ENCODE results near the gene SAMD4B.

SAMD4B gene

DNA sequence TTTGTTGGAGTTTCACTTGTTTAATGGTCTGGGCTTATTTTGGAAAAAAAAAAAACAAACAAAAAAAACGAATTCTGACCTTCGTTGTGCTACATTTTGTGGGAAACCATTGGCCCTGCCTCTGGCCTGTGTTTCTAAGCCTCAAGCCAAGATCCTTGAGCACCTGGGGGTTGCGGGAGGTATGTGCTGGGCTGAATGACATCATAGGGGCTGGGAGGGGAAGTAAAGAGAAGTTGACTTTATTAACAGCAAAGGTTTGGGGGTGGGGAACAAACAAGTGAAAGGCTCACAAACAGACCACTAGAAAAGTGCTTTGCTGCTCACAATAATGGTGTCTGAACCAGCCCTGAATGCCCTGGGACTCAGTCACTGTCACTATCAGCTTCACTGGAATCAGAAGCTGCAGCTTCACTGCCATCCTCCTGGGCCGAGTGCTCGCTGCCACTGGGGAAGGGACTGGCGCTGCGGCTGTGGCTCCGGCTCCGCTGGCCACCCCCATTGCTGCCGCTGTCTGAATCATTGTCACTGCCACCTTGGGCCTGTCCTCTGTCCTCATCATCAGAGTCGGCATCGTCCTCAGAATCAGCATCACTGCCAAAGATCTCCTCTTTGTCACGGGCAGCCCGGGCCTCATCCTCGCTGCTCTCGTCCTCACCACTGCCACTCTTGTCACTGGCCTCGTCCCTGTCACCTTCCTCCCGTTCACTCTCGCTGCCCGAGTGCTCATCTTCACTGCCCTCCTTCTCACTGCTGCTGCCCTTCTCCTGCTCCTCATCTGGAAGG, 43.6 kb downstream of the SAMD4B start:
- FAIRE-seq (no peak), DNase-seq (ENCODE audit: extremely low spot score, insufficient read length, low read depth) (no peak)

DNA sequence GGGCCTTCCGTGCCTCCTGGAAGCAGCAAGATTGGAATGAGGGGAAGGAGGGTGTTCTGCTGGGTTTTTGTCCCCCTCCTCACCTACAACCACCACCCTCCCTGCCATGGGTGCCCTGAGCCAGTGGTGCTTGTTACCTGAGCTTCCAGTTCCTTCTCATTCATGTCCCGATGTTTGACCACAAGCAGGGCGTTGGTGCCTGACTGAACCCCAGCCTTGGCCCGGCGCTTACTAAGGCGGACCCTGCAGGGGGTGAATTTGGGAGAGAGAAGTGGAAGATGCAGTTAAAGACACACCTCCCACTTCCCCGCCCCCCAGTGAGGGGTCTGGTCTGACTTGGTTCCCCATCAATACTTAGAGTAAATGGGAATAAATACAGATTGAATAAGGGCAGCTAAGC, 44.3 kb downstream of the SAMD4B start:
- DNase-seq (ENCODE audit: extremely low spot score, insufficient read length, low read depth) (no peak), FAIRE-seq (no peak)

DNA sequence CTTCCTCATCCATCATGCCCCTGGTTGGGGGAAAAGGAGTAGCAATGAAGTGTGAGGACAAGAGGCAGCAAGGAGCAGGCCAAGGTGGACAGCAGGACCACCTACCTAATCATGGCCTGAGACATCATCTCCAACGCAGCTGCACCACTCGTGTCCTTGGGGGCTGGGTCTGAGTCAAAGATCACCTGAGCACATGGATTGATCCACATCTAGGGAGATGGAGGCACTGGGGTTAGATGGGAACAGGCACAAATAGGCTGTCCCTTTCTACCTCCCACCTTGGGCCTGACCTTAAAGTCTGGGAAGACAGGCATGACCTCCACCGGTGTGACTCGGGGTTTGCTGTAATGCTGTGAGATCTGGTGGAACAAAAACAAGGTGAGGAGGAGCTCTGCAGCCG, 46.4 kb downstream of the SAMD4B start:
- no peak for DNase-seq (ENCODE audit: extremely low spot score, insufficient read length, low read depth)
- no peak for FAIRE-seq

DNA sequence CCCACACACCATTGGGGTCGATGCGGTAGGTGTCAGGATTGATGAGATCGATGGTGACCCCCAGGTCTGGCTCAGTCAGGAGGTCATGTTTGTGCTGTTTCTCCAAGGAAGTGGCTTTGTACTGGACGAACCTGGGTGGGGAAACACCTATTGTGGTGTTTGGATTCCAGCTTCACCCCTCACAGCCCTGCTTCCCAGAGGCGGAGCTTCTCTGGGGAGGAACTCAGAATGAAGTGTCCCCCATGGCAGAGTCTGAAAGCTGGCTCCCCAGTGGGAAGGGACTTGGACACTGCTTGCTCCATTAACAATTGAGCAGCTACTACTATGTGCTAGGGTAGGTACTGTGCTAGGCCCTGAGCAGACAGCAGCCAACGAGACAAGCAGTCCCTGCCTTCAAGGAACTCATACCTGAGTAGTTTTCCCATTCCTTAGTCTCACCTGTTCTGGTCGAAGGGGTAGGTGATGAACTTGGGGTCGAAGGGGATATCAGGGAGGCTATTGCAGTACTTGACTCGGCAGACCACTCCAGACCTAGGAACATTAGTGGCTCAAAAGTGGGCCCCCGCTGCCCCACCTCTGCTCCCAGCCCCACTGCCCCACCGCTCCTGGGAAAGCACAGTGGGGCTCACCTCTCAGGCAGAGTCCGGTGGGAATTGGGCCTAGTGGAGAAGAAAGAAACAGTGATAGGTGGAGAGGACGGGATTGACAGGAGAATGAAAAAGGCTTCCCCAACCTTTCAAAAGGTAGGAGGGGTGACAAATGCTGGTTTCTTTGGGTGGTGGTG, 47.6 kb downstream of the SAMD4B start:
- no peak for DNase-seq (ENCODE audit: extremely low spot score, insufficient read length, low read depth)
- FAIRE-seq, result no peak

DNA sequence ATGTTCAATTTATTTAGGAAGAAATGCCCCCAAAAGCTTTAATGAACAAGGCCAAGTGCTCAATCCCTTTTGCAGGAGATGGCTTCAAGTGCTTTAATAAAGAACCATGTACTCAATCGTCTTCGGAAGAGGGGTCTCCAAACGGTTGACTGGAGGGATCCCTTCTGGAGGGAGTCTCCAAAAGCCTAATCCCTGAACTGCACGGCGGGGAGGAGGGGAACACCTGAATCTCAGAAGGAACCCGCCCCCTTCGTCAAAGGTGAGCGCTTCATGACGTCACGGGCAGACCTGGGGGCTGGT, 48.2 kb downstream of the SAMD4B start:
- DNase-seq (ENCODE audit: extremely low spot score, insufficient read length, low read depth), result no peak
- no peak for FAIRE-seq

DNA sequence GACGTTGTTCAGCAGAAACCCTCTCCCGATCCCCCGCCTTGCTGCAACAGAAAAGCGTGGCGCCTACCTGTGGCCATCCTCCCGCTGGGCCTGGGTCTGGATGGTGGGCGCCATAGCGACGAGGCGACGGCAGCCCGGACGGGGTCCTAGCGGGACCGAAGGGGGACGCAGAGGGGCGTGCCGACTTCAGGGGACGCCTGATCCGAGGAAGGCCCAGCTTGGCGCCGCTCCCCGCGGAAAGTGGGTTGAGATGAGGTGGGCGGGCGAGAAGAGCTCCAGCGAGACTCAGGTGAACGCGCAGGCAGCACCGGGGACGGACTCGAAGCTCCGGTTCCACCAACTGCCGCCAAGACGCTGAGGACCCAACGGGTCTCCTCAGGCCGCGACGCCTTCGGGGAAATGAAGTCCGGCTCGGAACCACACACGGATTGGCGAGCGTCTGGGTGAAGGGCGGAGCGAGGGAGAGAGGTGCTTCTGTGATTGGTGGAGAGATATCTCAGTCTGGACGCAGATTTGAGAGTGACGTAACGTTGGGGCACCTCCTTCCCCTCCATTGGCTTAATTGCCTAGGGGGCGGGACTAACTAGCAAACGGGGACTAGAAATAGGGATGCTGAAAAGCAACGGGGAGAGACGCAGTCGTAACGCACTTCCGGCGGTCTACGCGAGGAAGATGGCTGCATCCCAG, 48.7 kb downstream of the SAMD4B start, which contains the start of the genes MED29 and PAF1:
MED29 (plus strand) TSS at position 628 of the 687 bp plus-strand sequence; CDS start at position 673, 45 bp downstream.
PAF1 (minus strand) TSS at position 356 of the 687 bp plus-strand sequence; CDS start at position 114, 242 bp downstream.
- peak; percentile 97 for DNase-seq (ENCODE audit: extremely low spot score, insufficient read length, low read depth)
- FAIRE-seq, result peak; percentile 100

DNA sequence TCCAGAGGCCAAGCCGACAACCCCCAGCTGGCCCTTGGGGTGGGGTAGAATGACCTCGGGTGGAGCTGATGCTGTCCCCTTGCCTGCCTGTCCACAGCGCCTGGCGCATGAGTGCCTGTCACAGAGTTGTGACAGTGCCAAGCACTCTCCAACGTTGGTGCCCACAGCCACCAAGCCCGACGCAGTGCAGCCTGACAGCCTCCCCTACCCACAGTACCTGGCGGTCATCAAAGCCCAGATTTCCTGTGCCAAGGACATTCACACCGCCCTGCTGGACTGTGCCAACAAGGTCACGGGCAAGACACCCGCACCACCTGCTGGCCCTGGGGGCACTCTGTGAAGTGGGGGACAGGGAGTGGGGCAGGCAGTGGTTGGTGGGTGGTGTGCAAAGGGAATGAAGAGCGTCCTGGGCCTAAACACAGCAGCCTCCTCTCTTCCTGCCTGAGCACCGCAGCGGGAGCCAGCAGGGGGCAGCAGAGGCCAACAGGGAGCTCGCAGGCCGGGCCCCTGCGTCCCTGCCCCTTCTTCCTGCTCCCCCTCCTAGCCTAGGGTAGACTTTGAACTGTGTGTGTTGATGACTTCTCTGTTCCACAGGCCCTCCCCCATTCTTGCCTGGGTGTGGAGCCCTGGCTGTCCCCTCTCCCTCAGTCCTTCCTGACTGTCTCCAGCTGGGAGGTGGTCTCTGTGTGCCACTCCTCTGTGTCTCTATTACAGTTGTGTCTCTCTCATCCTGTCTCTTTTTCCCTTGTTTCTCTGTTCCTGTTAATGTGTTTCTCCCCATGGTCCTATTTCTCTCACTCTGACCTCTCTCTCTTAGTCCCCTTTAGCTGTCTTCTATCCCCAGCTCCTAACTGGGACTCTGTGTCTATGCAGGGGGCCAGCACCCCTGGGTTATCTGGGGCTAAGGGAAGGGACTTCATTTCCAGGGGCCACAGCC, 55.4 kb downstream of the SAMD4B start:
- FAIRE-seq (peak; percentile 86), DNase-seq (ENCODE audit: extremely low spot score, insufficient read length, low read depth) (peak; percentile 74)

DNA sequence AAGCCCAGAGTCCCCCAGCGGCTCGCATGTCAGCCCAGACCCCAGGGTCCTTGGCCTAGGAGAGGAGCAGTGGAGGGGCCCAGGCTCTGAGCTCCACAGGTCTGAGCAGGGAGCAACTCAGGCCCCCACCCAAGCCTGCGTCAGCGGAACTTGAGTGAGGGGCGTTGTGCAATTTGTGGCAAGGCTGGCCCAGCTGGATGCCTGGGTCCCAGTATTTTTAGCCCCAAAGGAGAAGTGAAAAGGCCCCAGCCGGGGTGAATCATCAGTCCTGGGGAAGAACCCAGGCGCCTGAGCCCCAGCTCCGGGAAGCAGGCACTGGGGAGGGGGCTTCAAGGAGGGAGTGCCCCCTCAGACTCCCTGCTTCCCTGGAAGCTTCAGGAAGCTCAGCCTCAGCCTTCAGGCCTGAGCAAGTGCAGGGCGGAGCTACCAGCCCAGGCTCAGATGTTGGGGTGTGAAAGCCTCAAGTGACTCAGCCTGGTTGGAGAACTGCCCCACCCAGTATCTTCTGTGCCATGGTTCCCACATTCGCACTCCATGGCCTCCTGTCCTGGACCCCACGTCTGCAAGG, 56.2 kb downstream of the SAMD4B start:
- DNase-seq (ENCODE audit: extremely low spot score, insufficient read length, low read depth) (no peak), FAIRE-seq (peak; percentile 52)

DNA sequence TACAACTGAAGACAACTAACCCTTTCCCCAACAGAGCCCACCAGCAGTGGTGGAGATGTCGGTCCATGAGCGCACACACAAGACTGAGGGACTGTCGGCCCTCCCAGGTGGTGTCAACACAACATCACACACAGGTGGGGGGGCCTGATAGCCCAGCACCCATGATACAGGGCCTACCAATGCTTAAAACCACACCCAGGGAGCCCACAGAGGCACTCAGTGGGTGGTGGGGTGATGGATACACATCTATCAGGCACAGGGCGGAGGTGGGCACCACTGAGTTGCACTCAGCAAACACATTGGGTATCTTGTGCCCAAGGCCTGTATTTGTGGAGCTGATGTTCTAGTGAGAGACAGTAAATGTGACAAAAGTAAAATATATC, 57.4 kb downstream of the SAMD4B start:
- FAIRE-seq (no peak), DNase-seq (ENCODE audit: extremely low spot score, insufficient read length, low read depth) (no peak)

DNA sequence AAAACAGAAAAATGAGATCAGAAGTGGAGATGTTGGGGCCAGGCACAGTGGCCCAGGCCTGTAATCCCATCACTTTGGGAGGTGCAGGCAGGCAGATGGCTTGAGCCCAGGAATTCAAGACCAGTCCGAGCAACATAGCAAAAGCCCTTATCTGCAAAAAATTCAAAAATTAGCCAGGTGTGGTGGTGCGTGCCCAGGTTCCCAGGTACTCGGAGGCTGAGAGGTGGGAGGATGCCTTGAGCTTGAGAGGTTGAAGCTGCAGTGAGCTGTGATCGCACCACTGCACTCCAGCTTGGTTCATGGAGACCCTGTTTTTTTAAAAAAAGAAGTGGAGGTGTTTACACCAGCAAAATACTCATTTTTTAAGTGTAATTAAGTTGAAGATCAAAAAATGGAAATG, 57.8 kb downstream of the SAMD4B start:
- FAIRE-seq (no peak), DNase-seq (ENCODE audit: extremely low spot score, insufficient read length, low read depth) (no peak)

DNA sequence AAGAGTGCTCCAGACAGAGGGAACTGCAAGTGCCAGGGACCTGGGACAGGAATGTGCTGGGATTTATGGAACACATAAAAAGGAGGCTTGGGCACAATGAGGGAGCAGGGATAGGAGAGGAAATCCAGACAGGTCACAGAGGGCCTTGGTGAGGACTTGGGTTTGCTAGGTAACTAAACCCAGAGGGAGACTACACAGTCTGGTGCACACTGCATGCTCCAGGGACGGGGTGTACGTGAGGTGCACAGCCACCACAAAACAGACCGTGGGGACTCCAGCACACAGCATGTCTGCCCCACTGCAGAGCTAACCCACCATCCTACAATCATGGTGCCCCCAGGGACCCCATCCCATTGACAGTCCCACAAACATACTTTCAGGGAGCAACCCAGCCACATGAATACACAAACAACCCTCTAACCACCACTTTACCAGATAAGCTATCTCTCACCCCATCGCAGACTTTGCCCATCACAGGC, 58.9 kb downstream of the SAMD4B start:
- no peak for FAIRE-seq

DNA sequence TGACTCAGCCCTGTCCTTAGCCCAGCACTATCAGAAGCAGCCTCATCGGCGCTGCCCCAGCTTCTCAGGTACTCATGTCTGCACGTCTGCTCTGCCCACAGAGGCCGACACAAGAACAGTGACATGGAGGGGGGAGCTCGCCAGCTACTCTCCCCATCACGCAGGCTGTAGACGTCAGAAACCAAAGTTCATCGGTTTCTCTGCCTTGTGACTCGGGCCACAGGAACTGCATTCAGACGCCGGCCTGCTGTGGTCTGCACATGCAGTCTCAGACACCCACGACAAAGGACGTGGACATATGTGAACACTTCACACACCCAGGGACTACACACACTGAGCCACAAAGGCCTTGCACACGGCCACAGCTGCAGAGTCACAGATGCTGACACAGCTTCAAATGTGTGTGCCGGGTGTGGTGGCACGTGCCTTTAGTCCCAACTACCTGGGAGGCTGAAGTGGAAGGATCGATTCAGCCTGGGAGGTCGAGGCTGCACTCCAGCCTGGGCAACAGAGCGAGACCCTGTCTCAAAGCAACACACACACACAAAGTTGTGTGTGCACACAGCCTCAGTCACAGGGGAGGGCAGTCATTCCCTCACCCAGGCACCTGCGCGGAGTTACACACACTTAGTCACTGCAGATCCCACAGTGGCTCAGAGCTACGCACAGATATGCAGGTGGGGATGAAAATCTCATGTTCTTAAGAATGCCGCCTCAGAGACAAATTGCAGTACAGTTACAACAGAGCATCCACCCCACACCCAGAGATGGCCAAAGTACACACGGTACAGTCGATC, 59.5 kb downstream of the SAMD4B start:
- FAIRE-seq (peak; percentile 89), DNase-seq (ENCODE audit: extremely low spot score, insufficient read length, low read depth) (no peak)

More for the DNA sequence above, 58.9 kb downstream of the SAMD4B start:
- no peak for DNase-seq (ENCODE audit: extremely low spot score, insufficient read length, low read depth)

DNA sequence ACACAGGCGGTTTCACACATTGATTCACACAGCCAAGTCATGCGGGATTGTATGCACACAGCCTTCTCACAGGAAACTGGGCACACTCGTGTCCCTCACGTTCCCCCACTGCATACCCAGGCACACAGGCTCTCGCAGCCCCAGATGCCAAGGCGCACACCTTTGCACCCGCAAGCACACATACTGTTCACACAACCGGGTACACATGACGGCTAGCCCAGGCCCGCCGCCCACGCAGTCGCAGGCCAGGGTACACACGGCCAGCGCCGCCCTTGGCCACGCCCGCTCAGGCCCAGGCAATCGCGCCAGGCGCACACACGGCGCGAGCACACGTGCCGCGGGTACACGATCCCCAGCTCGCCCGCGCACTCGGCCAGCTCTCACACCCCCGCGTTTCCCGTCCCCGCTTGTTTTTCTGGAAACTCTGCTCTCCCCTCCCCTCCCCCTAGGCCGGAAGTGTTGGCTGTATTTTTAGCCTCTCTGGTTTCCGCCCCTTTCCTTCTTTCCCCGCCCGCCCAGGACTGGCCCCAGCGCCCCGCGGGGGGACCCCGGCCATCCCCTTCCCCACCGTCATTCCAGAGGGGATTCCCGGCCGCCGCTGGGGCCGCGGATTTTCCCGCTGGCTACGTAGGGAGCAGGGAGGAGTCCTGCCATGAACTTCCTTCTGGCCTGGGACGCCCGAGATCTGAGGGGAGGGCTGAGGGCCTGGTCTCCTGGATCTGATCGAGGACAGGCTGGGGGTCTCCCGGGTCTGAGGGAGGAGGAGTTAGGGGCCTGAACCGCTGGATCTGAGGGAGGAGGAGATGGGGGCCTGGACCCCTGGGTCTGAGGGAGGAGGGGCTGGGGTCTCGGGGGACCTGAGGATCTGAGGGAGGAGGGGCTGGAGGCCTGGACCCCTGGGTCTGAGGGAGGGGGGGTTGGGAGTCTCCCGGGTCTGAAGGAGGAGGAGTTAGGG, 60.4 kb downstream of the SAMD4B start:
- FAIRE-seq (peak; percentile 84), DNase-seq (ENCODE audit: extremely low spot score, insufficient read length, low read depth) (peak; percentile 44)

DNA sequence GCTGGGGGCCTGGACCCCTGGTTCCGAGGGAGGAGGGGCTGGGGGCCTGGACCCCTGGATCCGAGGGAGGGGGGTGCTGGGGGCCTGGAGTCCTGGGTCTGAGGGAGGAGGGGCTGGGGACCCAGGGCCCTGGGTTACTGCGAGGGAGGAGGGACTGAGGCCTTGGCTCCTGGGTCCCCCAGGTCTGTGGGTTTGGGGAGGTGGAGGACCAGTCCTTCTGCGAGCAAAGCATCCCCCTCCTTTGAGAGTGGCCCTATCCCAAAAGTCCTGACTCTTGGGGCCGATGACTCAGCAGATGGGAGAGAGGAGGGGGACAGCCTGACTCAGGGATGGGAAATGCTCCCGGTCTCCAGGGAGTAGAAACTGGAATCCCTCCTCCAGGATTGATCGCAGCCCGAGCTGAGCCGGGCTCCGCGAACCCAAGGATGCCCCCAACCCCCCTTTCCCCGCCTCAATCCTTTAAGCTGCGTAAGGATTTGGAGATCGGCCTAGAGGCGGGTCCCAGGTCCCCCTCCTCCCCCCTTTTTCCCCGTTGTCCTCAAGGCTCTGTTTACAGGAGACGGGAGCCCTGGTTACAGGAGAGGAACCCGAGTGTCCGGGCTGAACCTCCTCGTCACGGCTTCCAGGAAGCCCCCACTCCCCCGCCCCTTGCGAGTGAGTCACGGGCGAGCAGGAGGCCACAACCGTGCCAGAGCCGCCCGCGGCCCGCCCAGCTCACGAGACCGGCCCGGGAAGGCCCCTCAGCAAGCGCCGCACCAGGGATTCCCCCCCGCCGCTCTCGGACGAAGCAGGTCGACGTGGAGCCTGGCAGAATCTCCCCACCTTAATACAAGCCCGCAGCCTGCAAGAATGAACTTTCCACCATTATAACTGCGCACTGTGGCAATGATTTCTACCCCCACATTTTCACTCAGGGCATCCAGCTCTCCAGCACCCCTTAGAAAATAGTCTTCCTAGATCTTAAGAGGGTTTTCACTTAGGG, 61.4 kb downstream of the SAMD4B start:
- FAIRE-seq (peak; percentile 69), DNase-seq (ENCODE audit: extremely low spot score, insufficient read length, low read depth) (no peak)

DNA sequence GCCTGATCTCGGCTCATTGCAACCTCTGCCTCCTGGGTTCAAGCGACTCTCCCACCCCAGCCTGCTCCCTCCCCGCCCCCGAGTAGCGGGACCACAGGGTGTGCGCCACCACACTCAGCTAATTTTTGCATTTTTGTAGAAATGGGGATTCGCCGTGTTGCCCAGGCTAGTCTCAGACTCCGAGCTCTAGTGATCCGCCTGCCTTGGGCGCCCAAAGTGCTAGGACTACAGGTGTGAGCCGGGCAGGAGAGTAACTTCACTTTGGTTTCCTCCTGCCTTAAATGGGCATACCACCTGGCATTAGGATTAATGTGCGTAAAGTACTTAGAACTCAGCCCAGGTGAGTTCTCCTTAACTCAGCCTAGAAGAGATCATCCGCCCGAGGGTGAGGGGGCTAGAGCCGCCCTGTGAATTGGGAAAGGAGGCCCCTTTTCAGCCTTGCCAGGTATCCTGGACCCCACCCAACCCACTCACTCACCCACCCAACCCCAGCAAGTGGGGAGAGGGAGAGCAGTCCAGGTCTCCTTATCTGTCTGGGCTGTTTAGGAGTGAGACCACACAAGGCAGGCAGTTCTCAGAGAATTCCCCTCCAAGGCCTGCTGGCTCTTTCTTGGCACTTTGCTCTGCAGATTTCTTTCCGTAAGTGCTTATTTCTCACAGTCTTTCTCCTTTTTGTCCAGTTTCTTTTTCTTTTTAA, 63.2 kb downstream of the SAMD4B start:
- no peak for DNase-seq (ENCODE audit: extremely low spot score, insufficient read length, low read depth)
- FAIRE-seq, result no peak

Measured in GM18507 (cell line).